Type B pancreatic cell (in vitro differentiated cells): Measurements from ENCODE around the gene R3HDML. TPM values are rescaled to one million over a fixed set of nuclear protein-coding genes. Genes with fewer than 3 reads are reported as not detected.
"Not testable (repeated sequence)": the region's sequence is repeated elsewhere in the genome, so short reads cannot be mapped to it uniquely, and the experiment has no call there.

Experiments used
- DNase-seq: peaks from one replicate; pipeline ENCODE4 v3.0.0; 2021; ENCODE audit warnings: mixed read lengths; ENCODE audit not compliant: unreplicated experiment; ENCODE audit errors: extremely low spot score
- H3K27ac Mint-ChIP-seq: 2 replicates; pipeline ENCODE4 v1.8.0; 2021; ENCODE audit warnings: mild to moderate bottlenecking, mixed read lengths
- H3K27me3 Mint-ChIP-seq: 2 replicates; pipeline ENCODE4 v1.8.0; 2021; ENCODE audit warnings: mixed read lengths
- H3K36me3 Mint-ChIP-seq: 2 replicates; pipeline ENCODE4 v1.8.0; 2021; ENCODE audit warnings: mixed read lengths
- H3K4me1 Mint-ChIP-seq: one replicate; pipeline ENCODE4 v1.8.0; 2021; ENCODE audit warnings: mixed read lengths; ENCODE audit not compliant: unreplicated experiment
- H3K4me3 Mint-ChIP-seq: 2 replicates; pipeline ENCODE4 v1.8.0; 2021; ENCODE audit warnings: mild to moderate bottlenecking, mixed read lengths
- H3K9me3 Mint-ChIP-seq: 2 replicates; pipeline ENCODE4 v1.8.0; 2021; ENCODE audit warnings: mixed read lengths
- CTCF ChIP-seq: fragments of 200-600 bp; sonication (generic); conservative IDR thresholded peaks from 2 replicates; pipeline ENCODE4 v1.5.0; 2021; ENCODE audit warnings: antibody characterized with exemption, mild to moderate bottlenecking
- total RNA-seq: library from RNA; stranded (reverse); gene quantifications from 2 replicates; pipeline ENCODE4 v1.2.1, GENCODE V29; 2021; ENCODE audit warnings: low replicate concordance

R3HDML gene
- total RNA-seq, 1 donor from 2014 or later = not detected

- TF ChIP-seq CTCF = no peak
- no peak overlapping the region for H3K27ac Mint-ChIP-seq
- peaks cover 3% of the 10 kb centered on the region for H3K27me3 Mint-ChIP-seq
- H3K4me3 Mint-ChIP-seq = no peak overlapping the region
- no peak for DNase-seq
- no peaks in the 10 kb centered on the region for H3K9me3 Mint-ChIP-seq
- no peaks in the 10 kb centered on the region for H3K36me3 Mint-ChIP-seq
- no peaks in the 10 kb centered on the region for H3K4me1 Mint-ChIP-seq
These were observed 8.3 kb downstream of the R3HDML start for GRCh38 chr20:44345147-44345546.

GRCh38 chr20:44345941-44346340, 9.1 kb downstream of the R3HDML start:
- H3K4me3 Mint-ChIP-seq, H3K36me3 Mint-ChIP-seq, DNase-seq, H3K27me3 Mint-ChIP-seq, H3K9me3 Mint-ChIP-seq, H3K4me1 Mint-ChIP-seq, H3K27ac Mint-ChIP-seq: not testable (repeated sequence)

GRCh38 chr20:44348168-44348659, 11.4 kb downstream of the R3HDML start:
- Mint-ChIP-seq H3K27me3 (no peaks in the 10 kb centered on the region), H3K4me3 (no peak overlapping the region), H3K36me3 (no peaks in the 10 kb centered on the region)

GRCh38 chr20:44349349-44349748, 12.5 kb downstream of the R3HDML start:
- TF ChIP-seq CTCF = no peak
- Mint-ChIP-seq H3K9me3 (no peaks in the 10 kb centered on the region), H3K4me1 (peaks cover 9% of the 10 kb centered on the region), H3K4me3 (no peak overlapping the region), H3K27ac (no peak overlapping the region), H3K36me3 (no peaks in the 10 kb centered on the region), H3K27me3 (no peaks in the 10 kb centered on the region)
- no peak for DNase-seq

More at GRCh38 chr20:44348168-44348659, 11.4 kb downstream of the R3HDML start:
- DNase-seq = no peak
- peaks cover 9% of the 10 kb centered on the region for H3K4me1 Mint-ChIP-seq
- TF ChIP-seq CTCF = no peak
- no peak overlapping the region for H3K27ac Mint-ChIP-seq
- no peaks in the 10 kb centered on the region for H3K9me3 Mint-ChIP-seq

GRCh38 chr20:44350567-44350966, 13.7 kb downstream of the R3HDML start:
- no peak overlapping the region for H3K4me3 Mint-ChIP-seq
- DNase-seq = no peak
- no peaks in the 10 kb centered on the region for H3K9me3 Mint-ChIP-seq
- no peak overlapping the region for H3K27ac Mint-ChIP-seq
- H3K36me3 Mint-ChIP-seq = no peaks in the 10 kb centered on the region
- TF ChIP-seq CTCF = no peak
- peaks cover 9% of the 10 kb centered on the region for H3K4me1 Mint-ChIP-seq
- no peaks in the 10 kb centered on the region for H3K27me3 Mint-ChIP-seq

- peaks cover 11% of the 10 kb centered on the region for H3K27me3 Mint-ChIP-seq
These were observed 18.2 kb downstream of the R3HDML start for GRCh38 chr20:44354979-44355497.

More at GRCh38 chr20:44354979-44355497, 18.2 kb downstream of the R3HDML start:
- Mint-ChIP-seq H3K36me3 (no peaks in the 10 kb centered on the region), H3K9me3 (no peaks in the 10 kb centered on the region), H3K4me3 (peak overlapping the region; percentile 86), H3K4me1 (peaks cover 9% of the 10 kb centered on the region), H3K27ac (peak overlapping the region; percentile 87)
- TF ChIP-seq CTCF = no peak
- no peak for DNase-seq
